Measurements from ENCODE around the gene ZNF260.

DNA sequence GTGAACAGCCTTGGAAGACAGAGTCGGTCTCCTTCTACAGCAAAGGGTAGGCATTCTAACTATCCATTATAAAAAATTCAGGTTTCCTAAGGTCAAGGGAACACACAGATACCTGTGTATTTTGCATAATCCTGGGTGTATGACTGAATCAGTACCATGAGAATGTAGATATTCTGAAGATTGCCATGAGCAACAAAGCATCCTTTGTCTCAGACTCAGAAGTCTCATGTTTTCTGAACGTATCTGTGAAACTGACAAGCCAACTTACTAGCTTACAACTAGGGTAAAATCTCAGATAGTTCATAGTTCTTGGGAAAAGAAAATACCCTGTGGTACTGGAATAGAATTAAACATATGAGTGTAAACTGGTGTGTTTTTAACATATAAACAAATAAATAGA lies 45.2 kb downstream of the ZNF260 start:
- TF ChIP-seq, protein P1, sequence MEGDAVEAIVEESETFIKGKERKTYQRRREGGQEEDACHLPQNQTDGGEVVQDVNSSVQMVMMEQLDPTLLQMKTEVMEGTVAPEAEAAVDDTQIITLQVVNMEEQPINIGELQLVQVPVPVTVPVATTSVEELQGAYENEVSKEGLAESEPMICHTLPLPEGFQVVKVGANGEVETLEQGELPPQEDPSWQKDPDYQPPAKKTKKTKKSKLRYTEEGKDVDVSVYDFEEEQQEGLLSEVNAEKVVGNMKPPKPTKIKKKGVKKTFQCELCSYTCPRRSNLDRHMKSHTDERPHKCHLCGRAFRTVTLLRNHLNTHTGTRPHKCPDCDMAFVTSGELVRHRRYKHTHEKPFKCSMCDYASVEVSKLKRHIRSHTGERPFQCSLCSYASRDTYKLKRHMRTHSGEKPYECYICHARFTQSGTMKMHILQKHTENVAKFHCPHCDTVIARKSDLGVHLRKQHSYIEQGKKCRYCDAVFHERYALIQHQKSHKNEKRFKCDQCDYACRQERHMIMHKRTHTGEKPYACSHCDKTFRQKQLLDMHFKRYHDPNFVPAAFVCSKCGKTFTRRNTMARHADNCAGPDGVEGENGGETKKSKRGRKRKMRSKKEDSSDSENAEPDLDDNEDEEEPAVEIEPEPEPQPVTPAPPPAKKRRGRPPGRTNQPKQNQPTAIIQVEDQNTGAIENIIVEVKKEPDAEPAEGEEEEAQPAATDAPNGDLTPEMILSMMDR (IDR thresholded peaks at IDR 0.05 in 4 of 5, conservative IDR thresholded peaks at IDR 0.05 in 1 of 5), result no peak
- TF ChIP-seq POLR2A (IDR thresholded peaks at IDR 0.05), result no peak

Data from gastrocnemius medialis (tissue), 4 donors.